SK-N-SH treated with all-trans-retinoic acid at 6 μM for 48 hours (cell line): Measurements from ENCODE around the gene FGD5.
A peak's percentile ranks its signal among the peaks of the same experiment; 100 is the strongest.

Experiments
- BACH2 ChIP-seq: fragments of 250-450 bp; sonication (Bioruptor Pico); IDR thresholded peaks from 2 replicates; pipeline ENCODE4 v1.9.0; 2021; ENCODE audit warnings: mild to moderate bottlenecking, borderline replicate concordance
- TCF4 ChIP-seq: fragments of 250-450 bp; sonication (Bioruptor Pico); IDR thresholded peaks from 2 replicates; pipeline ENCODE4 v1.8.0; 2021; ENCODE audit warnings: mild to moderate bottlenecking, moderate library complexity, borderline replicate concordance
- TOX ChIP-seq: fragments of 250-450 bp; sonication (Bioruptor Pico); IDR thresholded peaks from 2 replicates; pipeline ENCODE4 v1.8.0; 2021; ENCODE audit warnings: mild to moderate bottlenecking, moderate library complexity, borderline replicate concordance
- ZFP3 ChIP-seq: fragments of 250-450 bp; sonication (Bioruptor Pico); IDR thresholded peaks from 2 replicates; pipeline ENCODE4 v1.5.0; 2020; ENCODE audit warnings: mild to moderate bottlenecking, moderate library complexity
- ZNF70 ChIP-seq: fragments of 450-650 bp; formaldehyde crosslinking; IDR thresholded peaks from 2 replicates; pipeline ENCODE4 v1.5.0; 2020; ENCODE audit warnings: mild to moderate bottlenecking, moderate library complexity
- ZNF8 ChIP-seq: fragments of 450-650 bp; formaldehyde crosslinking; IDR thresholded peaks from 2 replicates; pipeline ENCODE4 v1.5.0; 2020; ENCODE audit warnings: mild to moderate bottlenecking, moderate library complexity
- TF ChIP-seq, protein P1 (sequence below): fragments of 250-450 bp; sonication (Bioruptor Pico); IDR thresholded peaks from 2 replicates; pipeline ENCODE4 v1.8.0; 2021; ENCODE audit warnings: low read depth, mild to moderate bottlenecking, moderate library complexity, borderline replicate concordance

GRCh38 chr3:14829811-14830210 lies 11.0 kb downstream of the FGD5 start:
- TF ChIP-seq ZFP3 (CRISPR knock-in tag) = no peak
- 0 out of 2 replicates have a peak, but pooled peaks have one; percentile 33 for TF ChIP-seq ZNF8 (CRISPR knock-in tag)
- TF ChIP-seq TCF4 (CRISPR knock-in tag) = no peak
- TF ChIP-seq TOX (CRISPR knock-in tag) = no peak
- TF ChIP-seq, protein P1, sequence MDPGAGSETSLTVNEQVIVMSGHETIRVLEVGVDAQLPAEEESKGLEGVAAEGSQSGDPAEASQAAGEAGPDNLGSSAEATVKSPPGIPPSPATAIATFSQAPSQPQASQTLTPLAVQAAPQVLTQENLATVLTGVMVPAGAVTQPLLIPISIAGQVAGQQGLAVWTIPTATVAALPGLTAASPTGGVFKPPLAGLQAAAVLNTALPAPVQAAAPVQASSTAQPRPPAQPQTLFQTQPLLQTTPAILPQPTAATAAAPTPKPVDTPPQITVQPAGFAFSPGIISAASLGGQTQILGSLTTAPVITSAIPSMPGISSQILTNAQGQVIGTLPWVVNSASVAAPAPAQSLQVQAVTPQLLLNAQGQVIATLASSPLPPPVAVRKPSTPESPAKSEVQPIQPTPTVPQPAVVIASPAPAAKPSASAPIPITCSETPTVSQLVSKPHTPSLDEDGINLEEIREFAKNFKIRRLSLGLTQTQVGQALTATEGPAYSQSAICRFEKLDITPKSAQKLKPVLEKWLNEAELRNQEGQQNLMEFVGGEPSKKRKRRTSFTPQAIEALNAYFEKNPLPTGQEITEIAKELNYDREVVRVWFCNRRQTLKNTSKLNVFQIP (CRISPR knock-in tag) = no peak
- no peak for TF ChIP-seq BACH2 (CRISPR knock-in tag)
- no peak for TF ChIP-seq ZNF70
